HEK293 (cell line): ENCODE data around the gene CCDC32.

Experiments used
- CTCF ChIA-PET: fragments of 350-600 bp; formaldehyde crosslinking; extraction: SDS; loops from one replicate; lab custom pipeline; 2021; ENCODE audit warnings: antibody characterized with exemption; lab: Yijun Ruan, JAX
- POLR2A ChIA-PET: fragments of 300-600 bp; formaldehyde crosslinking; extraction: SDS; loops from one replicate; lab custom pipeline; 2020; ENCODE audit warnings: antibody characterized with exemption, inconsistent platforms; lab: Yijun Ruan, JAX
- H3K27ac ChIP-seq: fragments of 200-500 bp; sonication (Bioruptor generic); 2 replicates; pipeline ENCODE4 v1.5.1; 2014; ENCODE audit warnings: low read depth, low read length, control low read depth, inconsistent platforms; ENCODE audit errors: extremely low read depth
- H3K36me3 ChIP-seq, 2 experiments: fragments of 200-500 bp in 1 of 2; sonication (Bioruptor generic) in 1 of 2; 1 replicate in 1 of 2; 2 replicates in 1 of 2; pipeline ENCODE4 v1.5.1; 2014 to 2017; ENCODE audit warnings: inconsistent platforms in 2 of 2, low read length in 2 of 2; ENCODE audit not compliant: control insufficient read depth in 2 of 2, insufficient read depth in 1 of 2
- H3K4me1 ChIP-seq: fragments of 200-500 bp; sonication (Bioruptor generic); 2 replicates; pipeline ENCODE4 v1.5.1; 2014; ENCODE audit warnings: mild to moderate bottlenecking, low read length, inconsistent platforms; ENCODE audit not compliant: control insufficient read depth, insufficient read depth
- H3K4me3 ChIP-seq: 2 replicates; pipeline ENCODE4 v1.5.1; 2011; ENCODE audit warnings: low read depth, mild to moderate bottlenecking, control low read depth, low read length, moderate library complexity
- H3K9me3 ChIP-seq: fragments of 200-500 bp; sonication (Bioruptor generic); 2 replicates; pipeline ENCODE4 v1.5.1; 2014; ENCODE audit warnings: low read depth, low read length, inconsistent platforms; ENCODE audit not compliant: control insufficient read depth, insufficient read depth
- KLF7 ChIP-seq: fragments of 450-650 bp; formaldehyde crosslinking; IDR thresholded peaks from 2 replicates; pipeline ENCODE4 v1.5.1; 2016; ENCODE audit warnings: missing biosample characterization, missing genetic modification characterization, borderline replicate concordance
- KLF8 ChIP-seq: fragments of 450-650 bp; formaldehyde crosslinking; IDR thresholded peaks from 2 replicates; pipeline ENCODE4 v1.5.1; 2016; ENCODE audit warnings: missing biosample characterization, missing genetic modification characterization
- PBX3 ChIP-seq: sonication (generic); formaldehyde crosslinking; IDR thresholded peaks from 2 replicates; pipeline ENCODE4 v1.8.1; 2022; ENCODE audit warnings: mild to moderate bottlenecking, moderate library complexity, missing genetic modification reagents
- PRDM10 ChIP-seq: fragments of 450-650 bp; formaldehyde crosslinking; IDR thresholded peaks from 2 replicates; pipeline ENCODE4 v1.5.1; 2016; ENCODE audit warnings: missing biosample characterization, missing genetic modification characterization
- SCRT2 ChIP-seq: fragments of 450-650 bp; formaldehyde crosslinking; IDR thresholded peaks from 2 replicates; pipeline ENCODE4 v1.5.1; 2016; ENCODE audit warnings: missing biosample characterization, missing genetic modification characterization
- SP7 ChIP-seq: fragments of 450-650 bp; formaldehyde crosslinking; IDR thresholded peaks from 2 replicates; pipeline ENCODE4 v1.5.1; 2016; ENCODE audit warnings: missing biosample characterization, missing genetic modification characterization
- ZBTB20 ChIP-seq: fragments of 450-650 bp; formaldehyde crosslinking; IDR thresholded peaks from 2 replicates; pipeline ENCODE4 v1.5.1; 2016; ENCODE audit warnings: missing biosample characterization, missing genetic modification characterization
- ZNF112 ChIP-seq: fragments of 450-650 bp; formaldehyde crosslinking; IDR thresholded peaks from 2 replicates; pipeline ENCODE4 v1.5.0; 2017; ENCODE audit warnings: missing biosample characterization, missing genetic modification characterization
- ZNF121 ChIP-seq: fragments of 450-650 bp; formaldehyde crosslinking; IDR thresholded peaks from 2 replicates; pipeline ENCODE4 v1.5.1; 2016; ENCODE audit warnings: missing biosample characterization, missing genetic modification characterization
- ZNF366 ChIP-seq: fragments of 450-650 bp; formaldehyde crosslinking; conservative IDR thresholded peaks from 2 replicates; pipeline ENCODE4 v1.5.1; 2016; ENCODE audit warnings: missing biosample characterization, missing genetic modification characterization
- ZNF394 ChIP-seq: fragments of 450-650 bp; formaldehyde crosslinking; IDR thresholded peaks from 2 replicates; pipeline ENCODE4 v1.5.1; 2016; ENCODE audit warnings: missing biosample characterization, missing genetic modification characterization, mild to moderate bottlenecking, moderate library complexity, borderline replicate concordance
- ZNF48 ChIP-seq: fragments of 450-650 bp; formaldehyde crosslinking; IDR thresholded peaks from 2 replicates; pipeline ENCODE4 v1.5.1; 2016; ENCODE audit warnings: missing biosample characterization, missing genetic modification characterization
- ZNF521 ChIP-seq: fragments of 450-650 bp; formaldehyde crosslinking; IDR thresholded peaks from 2 replicates; pipeline ENCODE4 v1.5.1; 2017; ENCODE audit warnings: missing biosample characterization, mild to moderate bottlenecking, missing genetic modification characterization
- ZNF549 ChIP-seq: fragments of 450-650 bp; IDR thresholded peaks from 2 replicates; pipeline ENCODE4 v1.5.1; 2018; ENCODE audit warnings: missing biosample characterization, missing genetic modification characterization, mild to moderate bottlenecking, inconsistent platforms, moderate library complexity
- ZNF555 ChIP-seq: fragments of 450-650 bp; formaldehyde crosslinking; conservative IDR thresholded peaks from 2 replicates; pipeline ENCODE4 v1.5.1; 2017; ENCODE audit warnings: missing biosample characterization, mild to moderate bottlenecking, missing genetic modification characterization, inconsistent platforms
- ZNF610 ChIP-seq: fragments of 450-650 bp; formaldehyde crosslinking; IDR thresholded peaks from 2 replicates; pipeline ENCODE4 v1.5.1; 2016; ENCODE audit warnings: missing biosample characterization, missing genetic modification characterization, borderline replicate concordance
- ZNF624 ChIP-seq: fragments of 450-650 bp; formaldehyde crosslinking; IDR thresholded peaks from 2 replicates; pipeline ENCODE4 v1.5.1; 2017; ENCODE audit warnings: missing biosample characterization, missing genetic modification characterization
- ZNF658 ChIP-seq: fragments of 450-650 bp; formaldehyde crosslinking; IDR thresholded peaks from 2 replicates; pipeline ENCODE4; 2016; ENCODE audit warnings: missing biosample characterization, missing genetic modification characterization
- ZNF677 ChIP-seq: fragments of 450-650 bp; IDR thresholded peaks from 2 replicates; pipeline ENCODE4 v1.5.0; 2018; ENCODE audit warnings: missing biosample characterization, mild to moderate bottlenecking, missing genetic modification characterization, moderate library complexity
- ZNF791 ChIP-seq: fragments of 450-650 bp; formaldehyde crosslinking; IDR thresholded peaks from 2 replicates; pipeline ENCODE4 v1.5.1; 2016; ENCODE audit warnings: missing biosample characterization, missing genetic modification characterization
- TF ChIP-seq, protein P1 (sequence below): fragments of 450-650 bp; formaldehyde crosslinking; IDR thresholded peaks from 2 replicates; pipeline ENCODE4 v1.5.1; 2017; ENCODE audit warnings: missing biosample characterization, missing genetic modification characterization

Gene CCDC32

GRCh38 chr15:40564591-40565332 lies at the start of gene CCDC32 (continued):
- peak; percentile 38; the same call in 1 of the 2 replicates for TF ChIP-seq PRDM10 (tag by site-specific recombination)
- TF ChIP-seq KLF8 (tag by site-specific recombination): no peak; the same call in 1 of the 2 replicates
- peak; percentile 65; the same call in 1 of the 2 replicates for TF ChIP-seq ZNF121
- no peak for TF ChIP-seq KLF7 (tag by site-specific recombination)
- peak; percentile 35; the same call in 1 of the 2 replicates for TF ChIP-seq ZBTB20 (tag by site-specific recombination)

- no peak overlapping the region for H3K27ac ChIP-seq
- H3K4me3 ChIP-seq: no peak overlapping the region
- TF ChIP-seq ZNF658 (tag by site-specific recombination) (no peak), ZNF555 (tag by site-specific recombination) (no peak), ZNF394 (tag by site-specific recombination) (no peak), ZNF677 (no peak), SCRT2 (tag by site-specific recombination) (no peak), ZNF610 (tag by site-specific recombination) (no peak), ZNF624 (tag by site-specific recombination) (no peak), ZNF48 (no peak), ZNF366 (no peak), PRDM10 (tag by site-specific recombination) (no peak), PBX3 (CRISPR knock-in tag) (no peak), ZNF791 (tag by site-specific recombination) (no peak), SP7 (tag by site-specific recombination) (no peak), ZNF521 (no peak), ZNF112 (tag by site-specific recombination) (no peak), ZNF549 (no peak)
- TF ChIP-seq, protein P1, sequence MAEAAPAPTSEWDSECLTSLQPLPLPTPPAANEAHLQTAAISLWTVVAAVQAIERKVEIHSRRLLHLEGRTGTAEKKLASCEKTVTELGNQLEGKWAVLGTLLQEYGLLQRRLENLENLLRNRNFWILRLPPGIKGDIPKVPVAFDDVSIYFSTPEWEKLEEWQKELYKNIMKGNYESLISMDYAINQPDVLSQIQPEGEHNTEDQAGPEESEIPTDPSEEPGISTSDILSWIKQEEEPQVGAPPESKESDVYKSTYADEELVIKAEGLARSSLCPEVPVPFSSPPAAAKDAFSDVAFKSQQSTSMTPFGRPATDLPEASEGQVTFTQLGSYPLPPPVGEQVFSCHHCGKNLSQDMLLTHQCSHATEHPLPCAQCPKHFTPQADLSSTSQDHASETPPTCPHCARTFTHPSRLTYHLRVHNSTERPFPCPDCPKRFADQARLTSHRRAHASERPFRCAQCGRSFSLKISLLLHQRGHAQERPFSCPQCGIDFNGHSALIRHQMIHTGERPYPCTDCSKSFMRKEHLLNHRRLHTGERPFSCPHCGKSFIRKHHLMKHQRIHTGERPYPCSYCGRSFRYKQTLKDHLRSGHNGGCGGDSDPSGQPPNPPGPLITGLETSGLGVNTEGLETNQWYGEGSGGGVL: no peak
- H3K36me3 ChIP-seq: peaks cover 12 to 15% of the 10 kb centered on the region in 2 experiments; a peak in 2 of 3 replicates
- no peaks in the 10 kb centered on the region for H3K4me1 ChIP-seq
- no peaks in the 10 kb centered on the region for H3K9me3 ChIP-seq
- ChIA-PET CTCF (no interaction called here), POLR2A (no interaction called here)
Measured at GRCh38 chr15:40613080-40613479, 48.2 kb upstream of the CCDC32 start.
